GM21526 (cell line): ENCODE measurements around the gene TMEM69.
"Not testable (repeated sequence)": the region's sequence is repeated elsewhere in the genome, so short reads cannot be mapped to it uniquely, and the experiment has no call there.

Experiments used
- ATAC-seq: cut with Tn5 transposase; IDR thresholded peaks from one replicate; pipeline ENCODE4 v1.9.1; 2021; ENCODE audit warnings: moderate library complexity; ENCODE audit not compliant: unreplicated experiment, low FRiP score

Gene TMEM69

GRCh38 chr1:45730075-45730779, 42.2 kb downstream of the TMEM69 start:
- no peak for ATAC-seq

GRCh38 chr1:45730780-45731319, 42.9 kb downstream of the TMEM69 start:
- no peak for ATAC-seq

GRCh38 chr1:45739137-45739536, 51.2 kb downstream of the TMEM69 start:
- ATAC-seq, result no peak

- not testable (repeated sequence) for ATAC-seq
Observed at GRCh38 chr1:45739641-45740156, 51.7 kb downstream of the TMEM69 start.
